Natural killer cell (primary cell): ENCODE results near the gene TRIM26. TPM values are rescaled to one million over a fixed set of nuclear protein-coding genes. Genes with fewer than 3 reads are reported as not detected.

Experiments
- ATAC-seq, 3 donors: fragments of 150-1000 bp in 2 of 3; fragments of 200-7000 bp in 1 of 3; cut with Tn5 transposase; 1 replicate in 1 of 3; 2 replicates in 2 of 3; pipeline ENCODE4 v1.10.0; 2021; ENCODE audit warnings: mild to moderate bottlenecking in 2 of 3, moderate library complexity in 2 of 3
- DNase-seq, 2 donors: peaks; one replicate each; pipeline versions ENCODE4 v3.0.0 to v3.0.0-alpha.2; 2013 to 2021; ENCODE audit warnings: mixed read lengths in 1 of 2
- H3K27ac ChIP-seq: one replicate; pipeline ENCODE4 v1.5.1; 2013; ENCODE audit warnings: mild to moderate bottlenecking, low read length
- H3K27me3 ChIP-seq: one replicate; pipeline ENCODE4 v1.6.1; 2013; ENCODE audit warnings: low read length; ENCODE audit not compliant: control insufficient read depth, insufficient read depth
- H3K36me3 ChIP-seq: one replicate; pipeline ENCODE4 v1.6.1; 2013; ENCODE audit warnings: low read length; ENCODE audit not compliant: control insufficient read depth, insufficient read depth
- H3K4me1 ChIP-seq: one replicate; pipeline ENCODE4 v1.6.1; 2013; ENCODE audit warnings: low read length; ENCODE audit not compliant: control insufficient read depth, insufficient read depth
- H3K4me3 ChIP-seq: one replicate; pipeline ENCODE4 v1.5.1; 2013; ENCODE audit warnings: low read length
- H3K9me3 ChIP-seq: one replicate; pipeline ENCODE4 v1.6.1; 2013; ENCODE audit warnings: low read length; ENCODE audit not compliant: control insufficient read depth, insufficient read depth
- H3K27ac Mint-ChIP-seq, 2 donors: one replicate each; pipeline ENCODE4 v1.8.0; 2022; ENCODE audit warnings: mild to moderate bottlenecking in 2 of 2, mixed read lengths in 2 of 2, moderate library complexity in 1 of 2
- H3K27me3 Mint-ChIP-seq, 2 donors: one replicate each; pipeline ENCODE4 v1.8.0; 2022; ENCODE audit warnings: low read depth in 2 of 2, mixed read lengths in 2 of 2
- H3K36me3 Mint-ChIP-seq: one replicate; pipeline ENCODE4 v1.8.0; 2022; ENCODE audit warnings: mixed read lengths
- H3K4me1 Mint-ChIP-seq, 2 donors: one replicate each; pipeline ENCODE4 v1.8.0; 2022; ENCODE audit warnings: mixed read lengths in 2 of 2
- H3K4me3 Mint-ChIP-seq: one replicate; pipeline ENCODE4 v1.8.0; 2022; ENCODE audit warnings: mild to moderate bottlenecking, moderate library complexity, mixed read lengths
- H3K9me3 Mint-ChIP-seq, 2 donors: one replicate each; pipeline ENCODE4 v1.8.0; 2022; ENCODE audit warnings: mixed read lengths in 2 of 2
- CTCF ChIP-seq: fragments of 200-600 bp; IDR thresholded peaks from one replicate; pipeline ENCODE4 v1.8.0; 2022; ENCODE audit warnings: antibody characterized with exemption
- WGBS: methylation state at CpG from one replicate; pipeline ENCODE4 v1.1.7; 2013; ENCODE audit warnings: missing lambda C conversion rate; ENCODE audit not compliant: insufficient coverage; 5-methylcytosine and 5-hydroxymethylcytosine counted together
- intact Hi-C: fragments of 100-400 bp; cut with micrococcal nuclease; formaldehyde crosslinking; loops from one replicate; pipeline ENCODE4 v1.14.2; 2022
- total RNA-seq, 4 donors: library from RNA; stranded (reverse); fragments of 120-200 nt in 1 of 4; gene quantifications; one replicate each; pipeline versions ENCODE4 v1.2.3 to v1.2.4, GENCODE V29; 2013 to 2022

Gene TRIM26
- total RNA-seq, 3 donors from 2014 or later (not counting 1 experiment from before 2014, with no cell fraction given) = 69.3 to 73.7 (median 71.6) TPM

DNA sequence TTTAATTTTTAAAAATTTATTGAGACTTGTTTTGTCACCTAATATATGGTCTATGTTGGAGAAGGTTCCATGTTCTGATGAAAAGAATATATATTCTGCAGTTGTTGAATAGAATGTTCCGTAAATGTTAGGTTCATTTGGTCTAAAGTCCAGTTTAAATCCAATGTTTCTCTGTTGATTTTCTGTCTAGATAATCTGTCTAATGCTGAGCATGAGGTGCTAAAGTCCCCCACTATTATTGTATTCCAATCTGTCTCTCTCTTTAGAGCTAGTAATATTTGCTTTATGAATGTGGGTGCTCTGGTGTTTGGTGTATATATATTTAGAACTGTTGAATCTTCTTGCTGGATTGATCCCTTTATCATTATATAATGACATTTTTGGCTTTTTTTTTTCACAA is 34.4 kb downstream of the TRIM26 start:
- TF ChIP-seq CTCF = no peak
- DNase-seq = no peak
- intact Hi-C loops = no loop called here
- Mint-ChIP-seq H3K4me3 (no peak overlapping the region), H3K27me3 (peaks cover 24 to 51% of the 10 kb centered on the region in 2 donors), H3K36me3 (peaks cover 11% of the 10 kb centered on the region), H3K9me3 (peaks cover 2% of the 10 kb centered on the region in 2 donors), H3K4me1 (no peaks in the 10 kb centered on the region), H3K27ac (no peak overlapping the region)
- Histone ChIP-seq H3K4me3 (no peak overlapping the region), H3K36me3 (no peaks in the 10 kb centered on the region), H3K27ac (no peak overlapping the region), H3K4me1 (no peaks in the 10 kb centered on the region), H3K9me3 (no peaks in the 10 kb centered on the region), H3K27me3 (peaks cover 12% of the 10 kb centered on the region)
- no peak for ATAC-seq
- 90% methylated on average over 1 of the region's 1 CpG for WGBS

- 100% methylated on average over 1 of the region's 2 CpGs for WGBS
- Mint-ChIP-seq H3K4me1 (peaks cover 0 to 6% of the 10 kb centered on the region in 2 donors), H3K9me3 (peaks cover 2% of the 10 kb centered on the region in 2 donors), H3K27me3 (peaks cover 40 to 68% of the 10 kb centered on the region in 2 donors), H3K36me3 (peaks cover 11% of the 10 kb centered on the region), H3K4me3 (no peak overlapping the region), H3K27ac (no peak overlapping the region)
- Histone ChIP-seq H3K27me3 (peaks cover 27% of the 10 kb centered on the region), H3K9me3 (no peaks in the 10 kb centered on the region), H3K27ac (no peak overlapping the region), H3K4me1 (peaks cover 11% of the 10 kb centered on the region), H3K4me3 (no peak overlapping the region), H3K36me3 (no peaks in the 10 kb centered on the region)
- DNase-seq (no peak), ATAC-seq (no peak)
- intact Hi-C loops = no loop called here
- TF ChIP-seq CTCF = no peak
Observed at GRCh38 chr6:30175765-30176164, 37.4 kb downstream of the TRIM26 start.

GRCh38 chr6:30172681-30173080 is 40.5 kb downstream of the TRIM26 start:
- peaks cover 28% of the 10 kb centered on the region for H3K27me3 ChIP-seq
- ATAC-seq (no peak), DNase-seq (no peak)
- no peaks in the 10 kb centered on the region for H3K36me3 ChIP-seq
- peaks cover 11% of the 10 kb centered on the region for H3K4me1 ChIP-seq
- H3K4me1 Mint-ChIP-seq = peaks cover 0 to 6% of the 10 kb centered on the region in 2 donors
- H3K36me3 Mint-ChIP-seq = no peaks in the 10 kb centered on the region
- intact Hi-C loops = no loop called here
- no peak for TF ChIP-seq CTCF
- H3K27ac ChIP-seq = no peak overlapping the region
- no peaks in the 10 kb centered on the region for H3K9me3 ChIP-seq
- no peak overlapping the region for H3K27ac Mint-ChIP-seq
- no peaks in the 10 kb centered on the region for H3K9me3 Mint-ChIP-seq
- H3K27me3 Mint-ChIP-seq = peaks cover 44 to 78% of the 10 kb centered on the region in 2 donors
- WGBS = 93% methylated on average over 4 of the region's 4 CpGs
- no peak overlapping the region for H3K4me3 Mint-ChIP-seq
- H3K4me3 ChIP-seq = no peak overlapping the region
